K562 (cell line): ENCODE measurements around the gene DGKZ. TPM values are rescaled to one million over a fixed set of nuclear protein-coding genes. Genes with fewer than 3 reads are reported as not detected.

ENCODE experiments used
- ATAC-seq: fragments of 200-7000 bp; cut with Tn5 transposase; 3 replicates; pipeline ENCODE4 v1.9.1; 2020; ENCODE audit warnings: moderate library complexity
- BruUV-seq: library from RNA; stranded (reverse); fragments of 400-500 nt; replicated peaks from 2 replicates; lab custom pipeline; 2021; lab: Mats Ljungman, UMichigan
- CTCF ChIA-PET: fragments of 300-600 bp; formaldehyde crosslinking; extraction: SDS; loops from one replicate; lab custom pipeline; 2021; ENCODE audit warnings: low intra/inter-chr PET ratio; lab: Yijun Ruan, JAX
- POLR2A ChIA-PET: fragments of 300-600, 350-650 bp; sonication (Branson Sonifier 250); formaldehyde crosslinking; extraction: SDS; loops from one replicate; lab custom pipeline; 2021; ENCODE audit warnings: antibody characterized with exemption, inconsistent platforms; lab: Yijun Ruan, JAX
- DNase-seq, 4 experiments: peaks; one replicate each; pipeline versions ENCODE4 v3.0.0 to v3.0.0-alpha.2; 2011 to 2018; ENCODE audit warnings: low spot score in 3 of 4, mixed read lengths in 3 of 4; ENCODE audit errors: extremely low read depth in 1 of 4
- FAIRE-seq: peaks from 2 replicates; lab custom pipeline; 2011; peaks lifted over from hg19 to GRCh38; lab: Jason Lieb, UNC
- H2AFZ ChIP-seq: 2 replicates; pipeline ENCODE4 v1.6.0; 2011; ENCODE audit warnings: low read depth, low read length, control low read depth, inconsistent platforms
- H3K27ac ChIP-seq: fragments of 200-600 bp; 3 replicates; pipeline ENCODE4 v1.8.0; 2011; ENCODE audit warnings: low read depth, mild to moderate bottlenecking, control low read depth, inconsistent platforms, low read length, moderate library complexity, mixed read lengths; ENCODE audit errors: extremely low read depth
- H3K27me3 ChIP-seq, 2 experiments: fragments of 300-600 bp in 1 of 2; 2 replicates in 1 of 2; 3 replicates in 1 of 2; pipeline versions ENCODE4 v1.6.0 to v1.8.0; 2011; ENCODE audit warnings: inconsistent platforms in 2 of 2, low read length in 2 of 2, mild to moderate bottlenecking in 1 of 2, mixed read lengths in 1 of 2, moderate library complexity in 1 of 2; ENCODE audit not compliant: control insufficient read depth in 2 of 2, insufficient read depth in 2 of 2
- H3K36me3 ChIP-seq: fragments of 300-600 bp; 3 replicates; pipeline ENCODE4 v1.8.0; 2011; ENCODE audit warnings: mild to moderate bottlenecking, low read length, inconsistent platforms; ENCODE audit not compliant: control insufficient read depth, insufficient read depth
- H3K4me1 ChIP-seq, 2 experiments: fragments of 200-600 bp in 1 of 2; replicated peaks in 1 of 2; 2 replicates in 1 of 2; 3 replicates in 1 of 2; pipeline versions ENCODE4 v1.5.1 to v1.8.0; 2011; ENCODE audit warnings: inconsistent platforms in 2 of 2, low read length in 2 of 2, mild to moderate bottlenecking in 1 of 2, mixed read lengths in 1 of 2, moderate library complexity in 1 of 2; ENCODE audit not compliant: control insufficient read depth in 2 of 2, insufficient read depth in 2 of 2
- H3K4me2 ChIP-seq: 2 replicates; pipeline ENCODE4 v1.6.1; 2011; ENCODE audit warnings: low read length, control low read depth, inconsistent platforms, mixed read lengths; ENCODE audit not compliant: insufficient read depth
- H3K4me3 ChIP-seq: fragments of 200-600 bp; sonication (generic), shearing (Covaris generic); 2 replicates; pipeline ENCODE4 v1.5.1; 2016; ENCODE audit warnings: control low read depth, inconsistent platforms
- H3K79me2 ChIP-seq: fragments of 200-600 bp; 3 replicates; pipeline ENCODE4 v1.8.0; 2011; ENCODE audit warnings: low read length, inconsistent platforms; ENCODE audit not compliant: control insufficient read depth, insufficient read depth
- H3K9ac ChIP-seq, 2 experiments: 2 replicates each; pipeline versions ENCODE4 v1.6.0 to v1.6.1; 2011; ENCODE audit warnings: low read depth in 2 of 2, low read length in 2 of 2, control low read depth in 1 of 2, inconsistent platforms in 1 of 2, mild to moderate bottlenecking in 1 of 2, mixed read lengths in 1 of 2; ENCODE audit not compliant: insufficient read depth in 1 of 2
- H3K9me1 ChIP-seq: one replicate; pipeline ENCODE4 v1.6.0; 2011; ENCODE audit warnings: inconsistent platforms, mild to moderate bottlenecking, low read length, moderate library complexity; ENCODE audit not compliant: control insufficient read depth, insufficient read depth
- H3K9me3 ChIP-seq: replicated peaks from 2 replicates; pipeline ENCODE4 v1.5.1; 2011; ENCODE audit warnings: low read depth, low read length, inconsistent platforms; ENCODE audit not compliant: control insufficient read depth, insufficient read depth
- H4K20me1 ChIP-seq: replicated peaks from 2 replicates; pipeline ENCODE4 v1.6.1; 2011; ENCODE audit warnings: low read length, inconsistent platforms, mixed read lengths; ENCODE audit not compliant: control insufficient read depth, insufficient read depth
- DMBX1 ChIP-seq: fragments of 250-450 bp; sonication (Bioruptor Pico); IDR thresholded peaks from 2 replicates; pipeline ENCODE4 v1.8.0; 2022; ENCODE audit warnings: inconsistent platforms, mild to moderate bottlenecking, moderate library complexity, borderline replicate concordance
- FUS ChIP-seq: fragments of 200-400 bp; formaldehyde crosslinking; optimal IDR thresholded peaks from 2 replicates; pipeline ENCODE3; 2017; ENCODE audit warnings: low read depth, low read length
- MEIS2 ChIP-seq: fragments of 450-650 bp; IDR thresholded peaks from 2 replicates; pipeline ENCODE4 v1.6.1; 2014; ENCODE audit warnings: mild to moderate bottlenecking; ENCODE audit not compliant: partially characterized antibody
- MYBL2 ChIP-seq, 2 experiments: fragments of 450-650 bp in 1 of 2; sonication (generic) in 1 of 2; formaldehyde crosslinking in 1 of 2; IDR thresholded peaks; 2 replicates each; pipeline versions ENCODE4 v1.6.1 to v1.8.1; 2017 to 2022; ENCODE audit warnings: borderline replicate concordance in 1 of 2, inconsistent platforms in 1 of 2, low read depth in 1 of 2, mild to moderate bottlenecking in 1 of 2, missing genetic modification reagents in 1 of 2, moderate library complexity in 1 of 2
- NR2C2 ChIP-seq, 2 experiments: fragments of 200-800 bp in 1 of 2; sonication (Bioruptor generic) in 1 of 2; sonication (generic) in 1 of 2; formaldehyde crosslinking in 1 of 2; IDR thresholded peaks; 2 replicates each; pipeline versions ENCODE4 v1.6.1 to v1.8.0; 2016 to 2022; ENCODE audit warnings: mild to moderate bottlenecking in 1 of 2, missing compliant biosample characterization in 1 of 2, missing genetic modification characterization in 1 of 2, missing genetic modification reagents in 1 of 2
- SMAD4 ChIP-seq: fragments of 250-450 bp; sonication (Bioruptor Pico); conservative IDR thresholded peaks from 2 replicates; pipeline ENCODE4 v1.8.0; 2021; ENCODE audit warnings: inconsistent platforms, mild to moderate bottlenecking, moderate library complexity
- WGBS: fragments of 100-300 bp; shearing (Covaris generic); methylation state at CpG from one replicate; pipeline ENCODE4 v1.1.6; 2016; ENCODE audit warnings: low coverage, mixed read lengths; ENCODE audit not compliant: insufficient coverage; ENCODE audit errors: missing lambda C conversion rate; 5-methylcytosine and 5-hydroxymethylcytosine counted together
- in situ Hi-C: fragments of 300-500 bp; cut with MboI; formaldehyde crosslinking; loops from 4 replicates; pipeline ENCODE4 v1.15.0; 2018; ENCODE audit warnings: inconsistent platforms, mixed read lengths
- intact Hi-C: fragments of 100-400 bp; cut with micrococcal nuclease; formaldehyde crosslinking; loops from 2 replicates; pipeline ENCODE4 v1.14.2; 2022
- polyA plus RNA-seq, 8 experiments: library from polyadenylated mRNA; depleted of rRNA in 4 of 8; stranded (reverse) in 5 of 8; unstranded in 3 of 8; fragments of >200 nt; fragmentation: Nextera tagmentation in 2 of 8; fragmentation: Illumina TruSeq in 1 of 8; extraction: Ambion mirVana in 2 of 8; extraction: Trizol in 1 of 8; gene quantifications; 2 replicates each; pipeline versions ENCODE4 v1.2.1 to v1.2.3, GENCODE V29; 2011 to 2014; ENCODE audit warnings: inconsistent platforms in 1 of 8, missing spikeins in 1 of 8
- total RNA-seq, 7 experiments: library from RNA; depleted of rRNA in 6 of 7; stranded (reverse); fragments of >200 nt in 6 of 7; fragmentation: Illumina TruSeq in 2 of 7; extraction: Trizol in 2 of 7; gene quantifications; 2 replicates each; pipeline versions ENCODE4 v1.2.1 to v1.2.3, GENCODE V29; 2011 to 2021; ENCODE audit warnings: low replicate concordance in 1 of 7
- TF ChIP-seq, protein P1 (sequence below): fragments of 450-650 bp; formaldehyde crosslinking; IDR thresholded peaks from 2 replicates; pipeline ENCODE4 v1.4.0; 2022; ENCODE audit warnings: missing genetic modification characterization
- TF ChIP-seq, protein P2 (sequence below): fragments of 450-650 bp; IDR thresholded peaks from 2 replicates; pipeline ENCODE4 v1.7.0; 2016; ENCODE audit warnings: borderline replicate concordance
- TF ChIP-seq, protein P3 (sequence below): fragments of 450-650 bp; formaldehyde crosslinking; IDR thresholded peaks from 2 replicates; pipeline ENCODE4 v1.4.0; 2020; ENCODE audit warnings: mild to moderate bottlenecking, moderate library complexity
- TF ChIP-seq, protein P4 (sequence below): fragments of 200-800 bp; sonication (Bioruptor generic); IDR thresholded peaks from 2 replicates; pipeline ENCODE4 v1.6.1; 2017; ENCODE audit warnings: missing genetic modification characterization, missing compliant biosample characterization
- TF ChIP-seq, protein P5 (sequence below): fragments of 450-650 bp; IDR thresholded peaks from 2 replicates; pipeline ENCODE4 v1.6.1; 2017; ENCODE audit warnings: antibody characterized with exemption

The DGKZ gene
- total and polyA plus RNA-seq, 9 of the 15 experiments (the other 6 are each of a cell fraction or from before 2014, with no cell fraction given): 0.51 to 100 (median 44.2) TPM

DNA sequence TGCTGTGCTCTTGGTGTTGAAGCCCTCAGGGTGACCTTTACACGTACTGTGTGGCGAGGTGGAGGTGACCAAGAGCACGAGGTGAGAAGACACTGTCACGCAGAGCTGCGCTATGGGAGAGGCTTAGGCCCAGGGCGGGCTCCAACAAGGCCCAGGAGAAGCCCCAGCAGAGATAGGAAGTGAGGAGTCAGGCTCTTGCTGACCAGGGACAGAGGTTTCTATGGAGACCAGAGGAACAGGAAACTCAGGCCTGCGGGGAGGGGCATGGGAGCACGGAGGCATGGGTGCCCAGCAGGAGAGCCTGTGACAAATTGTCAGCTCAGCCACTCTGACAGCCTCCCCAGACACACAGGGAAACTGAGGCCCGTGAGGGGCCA lies 15.8 kb downstream of the DGKZ start:
- DNase-seq (peak in 1 of 4 experiments; percentile 52), ATAC-seq (peak; percentile 8; the same call in 2 of the 3 replicates), FAIRE-seq (no peak)
- intact Hi-C loops (no loop called here), in situ Hi-C loops (no loop called here)
- no peaks in the 10 kb centered on the region for H3K27me3 ChIP-seq
- H2AFZ ChIP-seq: no peak overlapping the region
- peaks cover 46% of the 10 kb centered on the region for H3K79me2 ChIP-seq
- no peak overlapping the region for H3K4me2 ChIP-seq
- no peak overlapping the region for H3K4me3 ChIP-seq
- CTCF ChIA-PET: no interaction called here
- H4K20me1 ChIP-seq: no peaks in the 10 kb centered on the region; the same call in 1 of the 2 replicates
- POLR2A ChIA-PET: interaction anchor here (1.1 to 2.0 kb wide), 2 partner anchors 11 to 29 kb away, joined by 3 to 7 read pairs; no protein-coding TSS in a partner anchor
- peak overlapping the region; percentile 63 for H3K27ac ChIP-seq
- H3K9me3 ChIP-seq: no peaks in the 10 kb centered on the region
- H3K4me1 ChIP-seq: peaks cover 29 to 60% of the 10 kb centered on the region in 2 experiments
- peak overlapping the region in 1 of 2 experiments; percentile 74; a peak in 2 of 4 replicates for H3K9ac ChIP-seq
- WGBS: 44% methylated on average over 8 of the region's 9 CpGs
- H3K9me1 ChIP-seq: peaks cover 3% of the 10 kb centered on the region
- BruUV-seq: no TSS peak
- H3K36me3 ChIP-seq: peaks cover 36% of the 10 kb centered on the region; the same call in 2 of the 3 replicates
- TF ChIP-seq, protein P1, sequence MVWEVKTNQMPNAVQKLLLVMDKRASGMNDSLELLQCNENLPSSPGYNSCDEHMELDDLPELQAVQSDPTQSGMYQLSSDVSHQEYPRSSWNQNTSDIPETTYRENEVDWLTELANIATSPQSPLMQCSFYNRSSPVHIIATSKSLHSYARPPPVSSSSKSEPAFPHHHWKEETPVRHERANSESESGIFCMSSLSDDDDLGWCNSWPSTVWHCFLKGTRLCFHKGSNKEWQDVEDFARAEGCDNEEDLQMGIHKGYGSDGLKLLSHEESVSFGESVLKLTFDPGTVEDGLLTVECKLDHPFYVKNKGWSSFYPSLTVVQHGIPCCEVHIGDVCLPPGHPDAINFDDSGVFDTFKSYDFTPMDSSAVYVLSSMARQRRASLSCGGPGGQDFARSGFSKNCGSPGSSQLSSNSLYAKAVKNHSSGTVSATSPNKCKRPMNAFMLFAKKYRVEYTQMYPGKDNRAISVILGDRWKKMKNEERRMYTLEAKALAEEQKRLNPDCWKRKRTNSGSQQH (CRISPR knock-in tag): 0 out of 2 replicates have a peak, but pooled peaks have one; percentile 40
- TF ChIP-seq, protein P2, sequence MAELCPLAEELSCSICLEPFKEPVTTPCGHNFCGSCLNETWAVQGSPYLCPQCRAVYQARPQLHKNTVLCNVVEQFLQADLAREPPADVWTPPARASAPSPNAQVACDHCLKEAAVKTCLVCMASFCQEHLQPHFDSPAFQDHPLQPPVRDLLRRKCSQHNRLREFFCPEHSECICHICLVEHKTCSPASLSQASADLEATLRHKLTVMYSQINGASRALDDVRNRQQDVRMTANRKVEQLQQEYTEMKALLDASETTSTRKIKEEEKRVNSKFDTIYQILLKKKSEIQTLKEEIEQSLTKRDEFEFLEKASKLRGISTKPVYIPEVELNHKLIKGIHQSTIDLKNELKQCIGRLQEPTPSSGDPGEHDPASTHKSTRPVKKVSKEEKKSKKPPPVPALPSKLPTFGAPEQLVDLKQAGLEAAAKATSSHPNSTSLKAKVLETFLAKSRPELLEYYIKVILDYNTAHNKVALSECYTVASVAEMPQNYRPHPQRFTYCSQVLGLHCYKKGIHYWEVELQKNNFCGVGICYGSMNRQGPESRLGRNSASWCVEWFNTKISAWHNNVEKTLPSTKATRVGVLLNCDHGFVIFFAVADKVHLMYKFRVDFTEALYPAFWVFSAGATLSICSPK: no peak
- TF ChIP-seq NR2C2 (CRISPR knock-in tag; IDR thresholded peaks at IDR 0.05) (no peak), NR2C2 (tag; IDR thresholded peaks at IDR 0.05) (0 out of 2 replicates have a peak, but pooled peaks have one; percentile 16), FUS (no peak), SMAD4 (peak; percentile 51; the same call in 1 of the 2 replicates), MYBL2 (IDR thresholded peaks at IDR 0.05; ENCODE audit: low read depth) (no peak), MYBL2 (CRISPR knock-in tag; IDR thresholded peaks at IDR 0.05; ENCODE audit: borderline replicate concordance) (no peak), MEIS2 (no peak), DMBX1 (CRISPR knock-in tag) (peak; percentile 72)
- TF ChIP-seq, protein P3, sequence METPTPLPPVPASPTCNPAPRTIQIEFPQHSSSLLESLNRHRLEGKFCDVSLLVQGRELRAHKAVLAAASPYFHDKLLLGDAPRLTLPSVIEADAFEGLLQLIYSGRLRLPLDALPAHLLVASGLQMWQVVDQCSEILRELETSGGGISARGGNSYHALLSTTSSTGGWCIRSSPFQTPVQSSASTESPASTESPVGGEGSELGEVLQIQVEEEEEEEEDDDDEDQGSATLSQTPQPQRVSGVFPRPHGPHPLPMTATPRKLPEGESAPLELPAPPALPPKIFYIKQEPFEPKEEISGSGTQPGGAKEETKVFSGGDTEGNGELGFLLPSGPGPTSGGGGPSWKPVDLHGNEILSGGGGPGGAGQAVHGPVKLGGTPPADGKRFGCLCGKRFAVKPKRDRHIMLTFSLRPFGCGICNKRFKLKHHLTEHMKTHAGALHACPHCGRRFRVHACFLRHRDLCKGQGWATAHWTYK (CRISPR knock-in tag): 0 out of 2 replicates have a peak, but pooled peaks have one; percentile 57
- TF ChIP-seq, protein P4, sequence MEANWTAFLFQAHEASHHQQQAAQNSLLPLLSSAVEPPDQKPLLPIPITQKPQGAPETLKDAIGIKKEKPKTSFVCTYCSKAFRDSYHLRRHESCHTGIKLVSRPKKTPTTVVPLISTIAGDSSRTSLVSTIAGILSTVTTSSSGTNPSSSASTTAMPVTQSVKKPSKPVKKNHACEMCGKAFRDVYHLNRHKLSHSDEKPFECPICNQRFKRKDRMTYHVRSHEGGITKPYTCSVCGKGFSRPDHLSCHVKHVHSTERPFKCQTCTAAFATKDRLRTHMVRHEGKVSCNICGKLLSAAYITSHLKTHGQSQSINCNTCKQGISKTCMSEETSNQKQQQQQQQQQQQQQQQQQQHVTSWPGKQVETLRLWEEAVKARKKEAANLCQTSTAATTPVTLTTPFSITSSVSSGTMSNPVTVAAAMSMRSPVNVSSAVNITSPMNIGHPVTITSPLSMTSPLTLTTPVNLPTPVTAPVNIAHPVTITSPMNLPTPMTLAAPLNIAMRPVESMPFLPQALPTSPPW (CRISPR knock-in tag): peak; percentile 41; the same call in 1 of the 2 replicates
- TF ChIP-seq, protein P5, sequence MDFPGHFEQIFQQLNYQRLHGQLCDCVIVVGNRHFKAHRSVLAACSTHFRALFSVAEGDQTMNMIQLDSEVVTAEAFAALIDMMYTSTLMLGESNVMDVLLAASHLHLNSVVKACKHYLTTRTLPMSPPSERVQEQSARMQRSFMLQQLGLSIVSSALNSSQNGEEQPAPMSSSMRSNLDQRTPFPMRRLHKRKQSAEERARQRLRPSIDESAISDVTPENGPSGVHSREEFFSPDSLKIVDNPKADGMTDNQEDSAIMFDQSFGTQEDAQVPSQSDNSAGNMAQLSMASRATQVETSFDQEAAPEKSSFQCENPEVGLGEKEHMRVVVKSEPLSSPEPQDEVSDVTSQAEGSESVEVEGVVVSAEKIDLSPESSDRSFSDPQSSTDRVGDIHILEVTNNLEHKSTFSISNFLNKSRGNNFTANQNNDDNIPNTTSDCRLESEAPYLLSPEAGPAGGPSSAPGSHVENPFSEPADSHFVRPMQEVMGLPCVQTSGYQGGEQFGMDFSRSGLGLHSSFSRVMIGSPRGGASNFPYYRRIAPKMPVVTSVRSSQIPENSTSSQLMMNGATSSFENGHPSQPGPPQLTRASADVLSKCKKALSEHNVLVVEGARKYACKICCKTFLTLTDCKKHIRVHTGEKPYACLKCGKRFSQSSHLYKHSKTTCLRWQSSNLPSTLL: no peak
